ENCODE measurements around the gene GPATCH4.

- TF ChIP-seq CTCF (IDR thresholded peaks at IDR 0.05) (no peak), ZFX (IDR thresholded peaks at IDR 0.05; ENCODE audit: borderline replicate concordance) (no peak)
Observed at GRCh38 chr1:156594190-156594589, 7.1 kb downstream of the GPATCH4 start.

All from 22Rv1 (cell line).